ENCODE data around the gene AP5B1. TPM values are rescaled to one million over a fixed set of nuclear protein-coding genes. Genes with fewer than 3 reads are reported as not detected.
A peak's percentile ranks its signal among the peaks of the same experiment; 100 is the strongest.
"Not testable (repeated sequence)": the region's sequence is repeated elsewhere in the genome, so short reads cannot be mapped to it uniquely, and the experiment has no call there.

AP5B1 gene
- total RNA-seq, 1 experiment from 2014 or later: 19.7 TPM

DNA sequence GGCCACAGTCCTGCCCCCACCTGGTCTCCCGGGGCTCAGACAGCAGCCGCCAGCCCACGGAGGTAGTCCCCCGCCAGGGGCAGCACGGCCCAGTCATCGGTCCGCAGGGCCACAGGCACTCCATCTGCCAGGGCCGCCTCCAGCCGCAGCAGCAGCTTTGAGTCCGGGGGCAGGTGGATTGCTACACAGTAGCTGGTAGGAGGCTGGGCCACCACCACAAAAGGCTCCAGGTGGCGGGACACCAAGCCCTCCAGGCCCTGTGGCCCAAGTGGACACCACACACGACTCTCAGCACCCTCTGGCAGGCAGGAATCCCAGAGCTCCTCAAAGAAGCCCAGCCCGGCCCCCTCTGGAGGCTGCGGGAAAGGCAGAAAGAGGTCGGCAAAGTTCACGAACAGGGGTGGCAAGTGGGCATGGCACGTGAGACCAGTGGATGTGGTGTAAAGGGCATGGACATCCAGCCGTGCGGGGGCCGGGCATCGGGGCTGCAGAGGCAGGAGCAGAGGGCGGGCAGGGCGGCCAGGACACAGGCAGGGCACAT, 2.9 kb downstream of the AP5B1 start:
- no peak for DNase-seq (ENCODE audit: low read depth, low spot score)
- in situ Hi-C loops (cut with HindIII; ENCODE audit: low pct_unique_long_range_greater_than_20kb, low sequenced_read_pairs): no loop called here

DNA sequence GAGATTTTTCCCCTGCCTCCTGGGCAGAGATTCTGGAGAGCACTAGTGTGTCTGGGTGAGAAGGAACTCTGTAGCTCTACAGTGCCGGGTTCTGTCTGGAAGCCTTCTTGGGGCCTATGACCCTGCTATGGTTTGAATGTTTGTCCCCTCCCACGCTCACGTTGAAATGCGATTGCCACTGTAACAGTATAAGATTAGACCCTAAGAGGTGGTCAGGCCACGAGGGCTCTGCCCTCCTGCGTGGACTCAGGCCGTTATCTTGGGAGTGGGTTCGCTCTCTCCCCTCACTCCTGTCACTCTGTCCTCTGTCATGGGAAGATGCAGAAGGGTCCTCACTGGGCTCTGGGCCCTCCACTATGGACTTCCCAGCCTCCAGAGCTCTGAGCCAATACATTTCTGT, 3.5 kb downstream of the AP5B1 start:
- in situ Hi-C loops (cut with HindIII; ENCODE audit: low pct_unique_long_range_greater_than_20kb, low sequenced_read_pairs): no loop called here
- no peak for DNase-seq (ENCODE audit: low read depth, low spot score)

DNA sequence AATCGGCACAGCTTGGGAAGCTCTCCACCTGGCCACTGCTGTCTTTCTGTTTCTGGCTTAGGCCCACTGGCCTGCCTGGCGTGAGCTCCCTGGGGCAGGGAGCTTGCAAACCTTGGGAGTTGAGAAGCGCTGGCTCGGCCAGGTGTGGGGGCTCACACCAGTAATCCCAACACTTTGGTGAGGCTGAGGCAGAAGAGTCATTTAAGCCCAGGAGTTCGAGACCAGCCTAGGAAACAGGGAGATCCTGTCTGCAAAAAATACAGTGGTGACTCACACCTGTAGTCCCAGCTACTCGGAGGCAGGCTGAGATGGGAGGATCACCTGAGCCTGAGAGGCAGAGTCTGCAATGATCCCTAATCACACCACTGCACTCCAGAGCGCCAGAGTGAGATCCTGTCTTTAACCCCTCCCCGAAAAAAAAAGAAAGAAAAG, 4.0 kb downstream of the AP5B1 start:
- no peak for DNase-seq (ENCODE audit: low read depth, low spot score)

DNA sequence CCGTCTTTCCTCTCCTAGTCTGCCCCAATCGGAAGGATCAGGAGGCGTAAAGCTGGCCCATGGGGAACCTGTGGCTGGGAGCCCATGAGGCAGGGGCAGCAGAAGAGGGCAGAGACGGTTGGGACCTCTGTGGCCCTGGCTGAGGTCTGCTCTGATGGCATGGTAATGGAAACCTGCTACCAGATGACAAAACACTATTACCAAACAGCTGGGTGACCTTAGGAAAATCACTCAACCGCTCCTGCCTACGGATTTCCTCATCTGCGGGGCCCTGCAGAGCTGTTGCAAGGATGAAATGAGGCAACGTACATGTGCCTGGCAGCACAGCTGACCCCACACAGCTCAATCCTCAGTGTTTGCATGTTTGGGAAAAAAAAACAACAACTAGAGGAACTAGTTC, 4.6 kb downstream of the AP5B1 start:
- no peak for DNase-seq (ENCODE audit: low read depth, low spot score)
- in situ Hi-C loops (cut with HindIII; ENCODE audit: low pct_unique_long_range_greater_than_20kb, low sequenced_read_pairs): no loop called here

More for the DNA sequence above, 4.0 kb downstream of the AP5B1 start:
- in situ Hi-C loops (cut with HindIII; ENCODE audit: low pct_unique_long_range_greater_than_20kb, low sequenced_read_pairs): no loop called here

DNA sequence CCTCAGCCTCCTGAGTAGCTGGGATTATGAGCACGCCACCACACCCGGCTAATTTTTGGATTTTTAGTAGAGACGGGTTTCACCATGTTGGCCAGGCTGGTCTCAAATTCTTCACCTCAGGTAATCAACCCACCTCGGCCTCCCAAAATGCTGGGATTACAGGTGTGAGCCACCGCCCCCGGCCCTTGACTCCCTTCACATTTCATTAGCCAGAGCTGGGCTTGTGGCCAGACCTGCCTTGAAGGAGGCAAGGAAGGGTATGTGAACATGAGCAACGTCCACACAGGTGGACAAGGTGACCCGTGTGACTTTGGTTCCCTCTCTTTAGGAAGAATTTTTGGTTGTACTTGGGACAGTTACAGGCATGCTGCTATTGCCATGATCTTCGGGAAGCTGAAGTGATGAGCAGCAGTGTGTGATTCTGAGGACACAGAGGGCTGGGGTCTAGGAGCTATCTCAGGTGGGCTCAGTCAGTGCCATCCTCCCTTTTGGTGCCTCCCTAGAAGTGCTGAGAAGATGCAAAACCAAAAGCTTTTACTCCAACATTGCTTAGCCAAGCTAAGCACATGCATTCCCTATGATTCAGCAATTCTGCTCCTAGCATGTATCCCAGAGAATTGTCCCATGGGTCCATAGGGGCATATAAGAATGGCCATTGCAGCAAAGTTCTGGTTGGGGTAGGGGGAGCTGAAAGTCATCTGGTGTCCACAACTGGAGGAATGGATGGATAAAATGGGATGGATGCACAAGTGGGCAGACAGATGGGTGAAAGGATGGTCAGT, 6.1 kb downstream of the AP5B1 start:
- DNase-seq (ENCODE audit: low read depth, low spot score): no peak
- in situ Hi-C loops (cut with HindIII; ENCODE audit: low pct_unique_long_range_greater_than_20kb, low sequenced_read_pairs): no loop called here

DNA sequence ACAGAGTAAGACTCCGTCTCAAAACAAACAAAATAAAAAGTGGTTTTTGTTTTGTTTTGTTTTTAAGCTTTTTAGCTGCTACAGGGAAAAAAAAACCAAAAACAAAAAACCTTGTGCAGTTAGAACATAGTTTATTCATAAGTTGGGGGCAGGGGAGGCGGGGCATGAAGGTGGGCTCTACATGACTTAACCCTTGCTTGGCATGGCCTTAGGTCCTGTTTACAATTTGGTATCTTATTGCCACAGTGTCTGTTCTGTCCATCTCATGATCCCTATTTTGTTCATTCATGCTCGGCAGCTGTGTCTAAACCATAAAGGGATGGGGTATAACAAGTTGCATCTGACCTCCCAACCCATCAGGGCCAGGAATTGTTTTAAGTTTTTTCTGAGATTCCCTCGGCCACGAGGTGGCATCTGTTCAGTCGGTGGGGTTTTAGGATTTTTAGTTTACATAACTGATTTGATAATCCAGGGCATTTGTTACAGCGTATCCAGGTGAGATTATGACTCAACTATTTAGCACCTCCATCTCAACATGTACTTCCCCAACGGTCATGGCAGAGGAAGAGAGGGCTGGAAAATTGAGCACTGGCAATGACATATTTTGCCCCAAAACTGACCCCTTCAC, 6.9 kb downstream of the AP5B1 start:
- in situ Hi-C loops (cut with HindIII; ENCODE audit: low pct_unique_long_range_greater_than_20kb, low sequenced_read_pairs): no loop called here
- peak; percentile 47 for DNase-seq (ENCODE audit: low read depth, low spot score)

DNA sequence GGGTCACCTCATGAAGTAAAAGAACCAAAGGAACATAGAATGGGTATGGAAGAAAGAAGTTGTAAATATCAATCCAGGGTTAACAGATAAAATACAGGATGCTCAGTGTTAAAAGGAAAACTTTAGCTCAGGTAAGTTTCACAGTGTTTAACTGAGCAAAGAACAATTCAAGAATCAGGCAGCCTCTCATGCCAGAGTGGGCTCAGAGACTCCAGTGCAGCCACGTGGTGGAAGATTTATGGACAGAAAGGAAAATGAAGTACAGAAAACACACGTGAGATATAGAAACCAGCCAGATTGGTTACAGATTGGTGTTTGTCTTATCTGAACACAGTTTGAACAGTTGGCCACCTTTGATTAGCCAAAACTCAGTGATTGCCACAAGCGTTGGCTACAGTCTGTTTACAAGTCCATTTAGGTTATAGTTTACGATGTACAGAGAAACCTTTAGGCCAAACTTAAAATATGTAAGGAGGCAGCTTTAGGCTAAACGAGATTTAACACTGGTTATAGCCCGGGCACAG, 9.1 kb downstream of the AP5B1 start:
- in situ Hi-C loops (cut with HindIII; ENCODE audit: low pct_unique_long_range_greater_than_20kb, low sequenced_read_pairs): no loop called here
- DNase-seq (ENCODE audit: low read depth, low spot score): no peak

DNA sequence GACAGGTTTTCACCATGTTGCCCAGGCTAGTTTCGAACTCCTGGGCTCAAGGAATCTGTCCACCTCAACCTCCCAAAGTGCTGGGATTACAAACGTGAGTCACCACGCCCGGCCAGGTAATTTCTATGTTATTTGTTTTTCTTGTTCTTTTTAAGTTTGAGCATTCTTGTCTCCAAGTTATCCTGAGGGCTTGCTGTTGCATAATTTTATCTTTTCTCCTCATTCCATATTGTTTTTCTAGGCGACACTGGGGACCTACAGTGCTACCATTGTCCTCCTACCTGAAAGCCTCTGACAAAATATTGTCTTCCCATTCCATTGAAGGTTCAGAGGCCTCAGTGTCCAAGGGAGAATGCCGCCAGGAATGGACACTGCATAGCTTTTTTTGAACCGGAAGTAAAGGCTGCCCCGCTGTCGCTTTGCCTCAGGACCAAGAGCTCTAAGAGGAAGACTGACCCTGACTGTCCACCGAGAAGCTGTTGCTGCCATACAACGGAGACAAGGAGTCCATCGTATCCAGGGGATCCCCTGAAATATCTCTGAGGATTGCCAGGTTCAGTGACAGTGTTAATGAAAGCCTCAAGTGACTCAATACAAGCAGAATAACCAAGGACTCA, 9.7 kb downstream of the AP5B1 start:
- in situ Hi-C loops (cut with HindIII; ENCODE audit: low pct_unique_long_range_greater_than_20kb, low sequenced_read_pairs): no loop called here

DNA sequence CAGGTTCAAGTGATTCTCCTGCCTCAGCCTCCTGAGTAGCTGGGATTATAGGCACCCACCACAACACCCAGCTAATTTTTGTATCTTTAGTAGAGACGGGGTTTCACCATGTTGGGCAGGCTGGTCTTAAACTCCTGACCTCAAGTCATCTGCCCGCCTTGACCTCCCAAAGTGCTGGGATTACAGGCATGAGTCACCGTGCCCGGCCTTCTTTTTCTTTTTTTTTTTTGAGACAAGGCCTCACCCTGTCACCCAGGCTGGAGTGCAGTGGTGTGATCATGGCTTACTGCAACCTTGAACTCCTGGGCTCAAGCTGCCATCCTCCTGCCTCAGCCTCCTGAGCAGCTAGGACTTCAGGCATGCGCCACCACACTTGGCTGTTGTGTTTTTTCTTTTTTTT, 13.0 kb downstream of the AP5B1 start:
- in situ Hi-C loops (cut with HindIII; ENCODE audit: low pct_unique_long_range_greater_than_20kb, low sequenced_read_pairs): not testable (repeated sequence)

More for the DNA sequence above, 9.7 kb downstream of the AP5B1 start:
- DNase-seq (ENCODE audit: low read depth, low spot score): no peak

DNA sequence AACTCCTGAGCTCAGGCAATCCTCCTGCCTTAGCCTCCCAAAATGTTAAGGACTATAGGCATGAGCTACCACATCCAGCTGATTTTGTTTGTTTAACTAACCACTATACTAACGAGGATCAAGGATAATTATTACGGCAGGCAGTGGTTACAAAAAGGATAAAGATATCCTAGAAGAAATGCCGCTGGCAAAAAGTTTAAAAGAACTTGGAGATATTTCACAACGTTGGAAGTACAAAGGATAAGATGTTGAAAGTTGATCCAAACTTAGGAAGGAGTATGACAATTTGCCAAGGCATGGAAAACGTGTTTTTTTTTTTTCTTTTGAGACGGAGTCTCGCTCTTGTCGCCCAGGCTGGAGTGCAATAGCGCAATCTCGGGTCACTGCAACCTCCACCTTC, 13.4 kb downstream of the AP5B1 start:
- DNase-seq (ENCODE audit: low read depth, low spot score): no peak

More for the DNA sequence above, 13.0 kb downstream of the AP5B1 start:
- not testable (repeated sequence) for DNase-seq (ENCODE audit: low read depth, low spot score)

DNA sequence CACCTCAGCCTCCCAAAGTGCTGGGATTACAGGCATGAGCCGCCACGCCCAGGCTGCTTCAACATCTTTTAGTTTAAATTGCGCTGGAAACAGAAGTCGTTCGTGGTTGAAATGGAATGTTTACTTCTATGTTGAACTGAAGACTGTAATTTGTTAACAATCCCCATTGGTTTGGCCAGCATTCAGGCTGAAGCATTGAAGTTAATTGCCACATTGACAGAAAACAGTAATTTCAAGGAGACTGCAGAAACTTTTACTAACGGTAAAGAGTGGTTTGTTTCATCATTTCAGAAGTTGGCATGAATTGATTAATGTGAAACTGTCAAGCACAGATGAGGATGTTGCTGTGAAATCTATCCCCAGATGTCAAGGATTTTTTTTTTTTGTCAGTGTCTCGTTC, 14.2 kb downstream of the AP5B1 start:
- no peak for DNase-seq (ENCODE audit: low read depth, low spot score)
- in situ Hi-C loops (cut with HindIII; ENCODE audit: low pct_unique_long_range_greater_than_20kb, low sequenced_read_pairs): no loop called here

More for the DNA sequence above, 13.4 kb downstream of the AP5B1 start:
- in situ Hi-C loops (cut with HindIII; ENCODE audit: low pct_unique_long_range_greater_than_20kb, low sequenced_read_pairs): no loop called here

DNA sequence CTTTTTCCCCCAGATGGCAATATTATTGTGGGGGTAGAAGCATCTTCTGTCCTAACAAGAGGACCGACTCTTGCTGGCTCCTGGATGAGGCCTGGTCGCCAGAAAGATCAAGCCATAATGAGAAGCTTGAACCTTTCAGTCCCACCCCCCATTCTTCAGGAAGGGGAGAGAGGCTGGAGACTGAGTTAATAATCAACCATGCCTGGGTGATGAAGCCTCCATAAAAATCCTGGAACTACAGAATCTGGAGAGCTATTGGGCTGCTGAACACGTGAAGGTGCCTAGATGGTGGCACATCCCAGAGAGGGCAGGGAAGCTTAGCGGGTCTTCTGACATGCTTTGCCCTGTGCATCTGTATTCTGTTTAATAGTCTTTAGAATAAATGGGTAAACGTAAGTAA, 16.3 kb downstream of the AP5B1 start:
- no peak for DNase-seq (ENCODE audit: low read depth, low spot score)
- in situ Hi-C loops (cut with HindIII; ENCODE audit: low pct_unique_long_range_greater_than_20kb, low sequenced_read_pairs): no loop called here

DNA sequence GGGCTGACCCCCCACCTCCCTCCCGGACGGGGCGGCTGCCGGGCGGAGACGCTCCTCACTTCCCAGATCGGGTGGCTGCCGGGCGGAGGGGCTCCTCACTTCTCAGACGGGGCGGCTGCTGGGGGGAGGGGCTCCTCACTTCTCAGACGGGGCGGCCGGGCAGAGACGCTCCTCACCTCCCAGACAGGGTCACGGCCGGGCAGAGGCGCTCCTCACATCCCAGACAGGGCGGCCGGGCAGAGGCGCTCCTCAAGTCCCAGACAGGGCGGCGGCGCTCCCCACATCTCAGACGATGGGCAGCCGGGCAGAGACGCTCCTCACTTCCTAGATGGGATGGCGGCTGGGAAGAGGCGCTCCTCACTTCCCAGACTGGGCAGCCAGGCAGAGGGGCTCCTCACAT, 18.0 kb downstream of the AP5B1 start:
- in situ Hi-C loops (cut with HindIII; ENCODE audit: low pct_unique_long_range_greater_than_20kb, low sequenced_read_pairs); DNase-seq (ENCODE audit: low read depth, low spot score): not testable (repeated sequence)

DNA sequence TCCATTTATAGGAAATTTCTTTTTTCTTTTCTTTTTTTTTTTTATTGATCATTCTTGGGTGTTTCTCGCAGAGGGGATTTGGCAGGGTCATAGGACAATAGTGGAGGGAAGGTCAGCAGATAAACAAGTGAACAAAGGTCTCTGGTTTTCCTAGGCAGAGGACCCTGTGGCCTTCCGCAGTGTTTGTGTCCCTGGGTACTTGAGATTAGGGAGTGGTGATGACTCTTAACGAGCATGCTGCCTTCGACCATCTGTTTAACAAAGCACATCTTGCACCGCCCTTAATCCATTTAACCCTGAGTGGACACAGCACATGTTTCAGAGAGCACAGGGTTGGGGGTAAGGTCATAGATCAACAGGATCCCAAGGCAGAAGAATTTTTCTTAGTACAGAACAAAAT, 18.6 kb downstream of the AP5B1 start:
- in situ Hi-C loops (cut with HindIII; ENCODE audit: low pct_unique_long_range_greater_than_20kb, low sequenced_read_pairs); DNase-seq (ENCODE audit: low read depth, low spot score): not testable (repeated sequence)

DNA sequence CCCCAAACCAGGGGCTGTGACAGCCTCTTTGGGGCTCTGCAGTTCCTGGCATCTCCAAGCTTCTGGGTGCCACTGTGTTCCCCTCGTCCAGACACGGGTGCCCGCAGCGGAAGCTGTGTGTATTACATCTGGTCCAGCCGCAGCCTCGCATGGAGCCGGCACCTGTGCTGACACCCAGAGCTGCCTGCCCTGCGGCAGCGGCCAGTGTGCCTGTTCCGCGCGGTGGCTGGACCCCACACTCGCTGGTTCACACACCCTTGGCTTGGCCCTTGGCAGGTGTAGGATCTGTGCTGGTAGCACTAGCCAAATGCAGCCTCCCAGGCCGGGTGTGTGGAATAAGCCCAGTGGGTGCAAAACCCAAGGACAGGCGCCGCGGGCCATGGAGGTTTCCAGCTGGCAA, 35.7 kb downstream of the AP5B1 start:
- in situ Hi-C loops (cut with HindIII; ENCODE audit: low pct_unique_long_range_greater_than_20kb, low sequenced_read_pairs): no loop called here
- DNase-seq (ENCODE audit: low read depth, low spot score): no peak

DNA sequence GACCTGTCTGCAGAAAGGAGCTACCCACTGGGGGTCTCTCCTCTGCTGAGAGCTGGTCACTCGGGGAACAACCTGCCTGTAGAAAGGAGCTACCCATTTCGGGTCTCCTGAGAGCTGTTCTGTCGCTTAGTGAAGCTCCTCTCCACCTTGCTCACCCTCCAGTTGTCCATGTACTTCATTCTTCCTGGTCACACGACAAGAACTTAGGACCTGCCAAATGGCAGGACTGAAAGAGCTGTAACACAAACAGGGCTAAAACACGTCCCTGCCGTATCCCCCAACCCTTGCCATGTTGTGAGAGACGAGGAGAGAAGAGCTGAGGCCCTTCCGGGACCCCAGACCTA, 36.1 kb downstream of the AP5B1 start:
- in situ Hi-C loops (cut with HindIII; ENCODE audit: low pct_unique_long_range_greater_than_20kb, low sequenced_read_pairs): no loop called here
- DNase-seq (ENCODE audit: low read depth, low spot score): no peak

DNA sequence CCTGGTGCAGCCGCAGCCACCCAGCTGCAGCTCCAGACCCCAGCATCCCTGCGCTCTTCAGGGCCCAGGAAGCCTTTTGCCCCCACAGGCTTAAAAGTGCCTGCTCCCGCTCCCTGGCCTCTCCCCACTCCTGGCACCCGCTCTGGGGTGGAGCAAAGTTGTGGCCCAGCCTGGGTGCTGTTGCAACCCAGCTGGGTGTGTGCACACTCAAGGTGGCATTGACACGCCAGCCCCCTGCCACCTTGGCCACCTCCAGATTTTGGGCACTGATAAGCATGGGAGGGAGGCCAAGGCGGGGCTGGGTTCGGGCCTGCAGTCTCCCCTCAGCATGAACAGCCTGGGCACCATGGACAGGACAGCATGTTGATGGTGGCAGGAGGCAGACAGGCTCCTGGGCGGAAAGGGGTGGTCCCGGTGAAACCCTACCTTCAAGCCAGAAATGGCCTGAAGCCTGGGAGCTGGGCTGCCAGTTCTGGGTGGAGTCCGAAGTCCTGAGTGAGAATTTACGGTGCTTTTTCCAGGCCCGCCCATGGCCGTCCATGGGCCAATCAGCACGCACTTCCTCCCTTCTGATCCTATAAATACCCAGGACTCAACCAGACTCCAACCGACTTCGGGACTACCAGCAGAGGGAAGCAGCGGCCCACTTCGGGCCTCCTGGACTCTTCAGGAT, 36.6 kb downstream of the AP5B1 start:
- DNase-seq (ENCODE audit: low read depth, low spot score): peak; percentile 70
- in situ Hi-C loops (cut with HindIII; ENCODE audit: low pct_unique_long_range_greater_than_20kb, low sequenced_read_pairs): no loop called here

DNA sequence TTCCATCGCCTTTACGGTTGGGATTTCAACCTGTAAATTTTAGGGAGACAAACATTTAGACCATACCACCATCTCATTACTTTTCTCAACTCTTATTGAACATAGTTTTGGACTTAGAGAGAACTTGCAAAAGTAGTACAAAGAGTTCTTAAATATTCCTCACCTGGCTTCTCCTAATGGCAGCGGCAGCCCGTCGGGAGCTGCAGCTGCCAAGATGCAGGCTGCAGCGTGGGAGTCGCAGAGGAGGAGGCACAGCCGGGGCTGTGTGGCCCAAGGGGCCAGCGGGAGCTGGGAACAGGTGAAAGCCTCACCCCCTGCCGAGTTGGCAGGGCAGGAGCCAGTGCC, 37.1 kb downstream of the AP5B1 start:
- in situ Hi-C loops (cut with HindIII; ENCODE audit: low pct_unique_long_range_greater_than_20kb, low sequenced_read_pairs): no loop called here
- DNase-seq (ENCODE audit: low read depth, low spot score): no peak
